ENCODE results near the gene DOC2B.

GRCh38 chr17:199191-199604 is 17.7 kb upstream of the DOC2B start:
- TF ChIP-seq CTCF (conservative IDR thresholded peaks at IDR 0.05 in 1 of 2, IDR thresholded peaks at IDR 0.05 in 1 of 2; ENCODE audit: extremely low read depth in 1 of 2, insufficient read depth in 1 of 2, low read depth in 1 of 2, low read length in 2 of 2) (no peak), EZH2 (IDR thresholded peaks at IDR 0.05; ENCODE audit: borderline replicate concordance, low read length) (no peak)
